Lung (tissue), 12 donors: Measurements from ENCODE around the gene OMG. TPM values are rescaled to one million over a fixed set of nuclear protein-coding genes. Genes with fewer than 3 reads are reported as not detected.

Experiments
- ATAC-seq: fragments of 200-7000 bp; cut with Tn5 transposase; one replicate; pipeline ENCODE4 v1.9.1; 2020; ENCODE audit warnings: moderate number of reproducible peaks; ENCODE audit not compliant: insufficient read depth, low FRiP score
- DNase-seq, 3 donors: peaks; one replicate each; pipeline ENCODE4 v3.0.0-alpha.2; 2013 to 2017
- H3K27ac ChIP-seq, 2 donors: one replicate each; pipeline ENCODE4 v1.5.1; 2013; ENCODE audit warnings: mild to moderate bottlenecking in 2 of 2, moderate library complexity in 2 of 2, control low read depth in 1 of 2, inconsistent platforms in 1 of 2, low read depth in 1 of 2, low read length in 1 of 2
- H3K27me3 ChIP-seq, 3 donors: one replicate each; pipeline ENCODE4 v1.5.1; 2013; ENCODE audit warnings: low read length in 2 of 3; ENCODE audit not compliant: control insufficient read depth in 3 of 3, insufficient read depth in 3 of 3
- H3K36me3 ChIP-seq, 4 donors: one replicate each; pipeline ENCODE4 v1.5.1; 2013; ENCODE audit warnings: low read length in 4 of 4, mild to moderate bottlenecking in 1 of 4, moderate library complexity in 1 of 4; ENCODE audit not compliant: control insufficient read depth in 4 of 4, insufficient read depth in 4 of 4
- H3K4me1 ChIP-seq, 5 donors: one replicate each; pipeline ENCODE4 v1.5.1; 2013; ENCODE audit warnings: low read length in 5 of 5, mild to moderate bottlenecking in 2 of 5, moderate library complexity in 1 of 5; ENCODE audit not compliant: control insufficient read depth in 5 of 5, insufficient read depth in 5 of 5
- H3K4me3 ChIP-seq: one replicate; pipeline ENCODE4 v1.5.1; 2013; ENCODE audit warnings: mild to moderate bottlenecking, control low read depth, moderate library complexity
- H3K9ac ChIP-seq, 2 donors: one replicate each; pipeline ENCODE4 v1.5.1; 2013; ENCODE audit warnings: low read length in 2 of 2, control low read depth in 1 of 2; ENCODE audit not compliant: insufficient read depth in 1 of 2
- H3K9me3 ChIP-seq, 4 donors: one replicate each; pipeline ENCODE4 v1.5.1; 2013; ENCODE audit warnings: low read length in 3 of 4, mild to moderate bottlenecking in 1 of 4, moderate library complexity in 1 of 4; ENCODE audit not compliant: control insufficient read depth in 4 of 4, insufficient read depth in 3 of 4
- WGBS, 2 donors: extraction: QIAGEN DNeasy Blood & Tissue Kit; methylation state at CpG; one replicate each; pipeline ENCODE4 v1.1.7; 2013; 5-methylcytosine and 5-hydroxymethylcytosine counted together
- polyA plus RNA-seq, 2 donors: library from polyadenylated mRNA; stranded (reverse); fragments of 200-250 nt; gene quantifications; one replicate each; pipeline ENCODE4 v1.2.1, GENCODE V29; 2013
- total RNA-seq, 2 donors: library from RNA; depleted of rRNA in 1 of 2; stranded (reverse); fragments of >200 nt in 1 of 2; gene quantifications; one replicate each; pipeline ENCODE4 v1.2.1, GENCODE V29; 2014 to 2021
- TF ChIP-seq, protein P1 (sequence below): IDR thresholded peaks from 2 replicates; pipeline ENCODE4 v1.5.1; 2012; ENCODE audit warnings: mild to moderate bottlenecking; ENCODE audit errors: control extremely low read depth, extremely low read depth
- donor health status: control.
- donor health status: control.
- donor health status: Bipolar disorder and iron deficiency.
- donor health status: healthy.
- donor health status: DM: yes; HTN: yes; CAD: no.

OMG gene
- total and polyA plus RNA-seq, 4 donors: 16.5 to 41.6 (median 31.0) TPM

DNA sequence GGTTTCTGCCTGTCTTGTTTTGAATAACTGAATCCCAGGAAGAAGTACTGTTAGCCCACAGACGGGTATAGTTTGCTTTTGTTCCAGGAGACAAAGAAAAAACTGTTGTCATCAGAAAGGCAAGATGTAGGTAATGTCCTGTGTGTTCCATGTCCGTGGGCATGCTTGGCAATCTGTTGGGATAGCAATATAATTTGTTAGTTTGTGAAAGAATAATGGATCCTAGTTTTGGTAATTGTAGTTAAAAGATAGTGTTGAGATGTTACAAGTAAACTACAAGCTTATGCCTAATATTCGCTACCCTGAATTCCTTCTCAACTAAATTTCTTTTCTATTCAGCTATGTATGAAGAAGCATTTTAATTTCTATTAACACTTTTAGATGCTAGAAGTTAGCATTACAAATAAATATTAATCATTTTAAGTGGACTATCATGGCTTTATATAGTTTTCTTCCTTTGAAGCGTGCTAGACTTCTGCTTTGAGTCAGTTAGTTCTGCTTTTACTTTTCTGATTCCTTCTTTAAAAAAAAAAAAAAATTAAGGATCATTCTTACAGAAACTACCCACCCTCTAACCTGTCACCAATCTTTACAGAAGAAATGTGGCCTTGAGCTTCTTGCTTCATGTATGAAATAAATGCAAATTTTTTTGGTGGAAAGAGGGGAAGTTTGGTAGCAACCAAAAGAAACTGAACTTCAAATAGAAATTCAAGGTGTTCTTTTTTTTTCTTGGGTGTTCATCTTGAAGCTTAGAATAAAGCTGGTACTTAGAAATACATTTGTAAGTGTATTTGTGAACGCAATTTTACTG, 22.0 kb upstream of the OMG start:
- Histone ChIP-seq H3K9me3 (no peaks in the 10 kb centered on the region), H3K27ac (peak overlapping the region in 1 of 2 donors; percentile 75), H3K9ac (peak overlapping the region in 1 of 2 donors; percentile 34), H3K4me3 (no peak overlapping the region), H3K4me1 (peaks cover 0 to 4% (median 0%) of the 10 kb centered on the region in 5 donors), H3K36me3 (no peaks in the 10 kb centered on the region), H3K27me3 (no peaks in the 10 kb centered on the region)
- TF ChIP-seq, protein P1, sequence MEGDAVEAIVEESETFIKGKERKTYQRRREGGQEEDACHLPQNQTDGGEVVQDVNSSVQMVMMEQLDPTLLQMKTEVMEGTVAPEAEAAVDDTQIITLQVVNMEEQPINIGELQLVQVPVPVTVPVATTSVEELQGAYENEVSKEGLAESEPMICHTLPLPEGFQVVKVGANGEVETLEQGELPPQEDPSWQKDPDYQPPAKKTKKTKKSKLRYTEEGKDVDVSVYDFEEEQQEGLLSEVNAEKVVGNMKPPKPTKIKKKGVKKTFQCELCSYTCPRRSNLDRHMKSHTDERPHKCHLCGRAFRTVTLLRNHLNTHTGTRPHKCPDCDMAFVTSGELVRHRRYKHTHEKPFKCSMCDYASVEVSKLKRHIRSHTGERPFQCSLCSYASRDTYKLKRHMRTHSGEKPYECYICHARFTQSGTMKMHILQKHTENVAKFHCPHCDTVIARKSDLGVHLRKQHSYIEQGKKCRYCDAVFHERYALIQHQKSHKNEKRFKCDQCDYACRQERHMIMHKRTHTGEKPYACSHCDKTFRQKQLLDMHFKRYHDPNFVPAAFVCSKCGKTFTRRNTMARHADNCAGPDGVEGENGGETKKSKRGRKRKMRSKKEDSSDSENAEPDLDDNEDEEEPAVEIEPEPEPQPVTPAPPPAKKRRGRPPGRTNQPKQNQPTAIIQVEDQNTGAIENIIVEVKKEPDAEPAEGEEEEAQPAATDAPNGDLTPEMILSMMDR: no peak
- DNase-seq (no peak), ATAC-seq (no peak)
- 36 to 61% methylated on average over 5 of the region's 5 CpGs for WGBS, 2 donors

DNA sequence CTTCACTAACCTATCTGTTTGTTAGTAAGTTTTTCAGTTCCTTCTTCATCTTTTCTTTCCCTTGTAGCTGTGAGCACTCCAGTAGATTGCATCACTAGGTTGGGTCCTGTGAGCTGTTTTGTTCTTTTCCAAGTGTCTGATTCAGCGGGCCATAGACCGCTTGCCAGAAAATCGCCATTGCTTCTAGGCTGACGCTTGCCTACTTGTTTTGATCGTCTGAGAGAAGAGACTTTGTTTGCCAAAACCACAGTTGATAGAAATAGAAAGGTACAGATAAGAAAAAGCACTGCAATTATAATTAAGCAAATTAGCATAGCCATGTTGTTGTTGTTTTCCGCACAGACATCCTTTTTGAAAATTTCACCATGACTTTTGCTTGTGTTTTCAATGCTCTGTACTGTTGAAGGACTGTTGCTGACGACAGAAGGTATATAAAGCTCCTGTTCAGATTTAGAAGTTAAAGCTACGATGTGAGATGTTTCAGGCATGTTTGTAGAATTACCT, 21.3 kb upstream of the OMG start:
- Histone ChIP-seq H3K9me3 (no peaks in the 10 kb centered on the region), H3K27me3 (no peaks in the 10 kb centered on the region), H3K9ac (peak overlapping the region in 1 of 2 donors; percentile 34), H3K36me3 (no peaks in the 10 kb centered on the region), H3K27ac (peak overlapping the region in 1 of 2 donors; percentile 75), H3K4me3 (no peak overlapping the region), H3K4me1 (peaks cover 0 to 4% (median 0%) of the 10 kb centered on the region in 5 donors)
- 34 to 55% methylated on average over 8 of the region's 8 CpGs for WGBS, 2 donors
- DNase-seq (peak; percentile 44 to 80 (median 66)), ATAC-seq (peak; percentile 68)
- TF ChIP-seq, protein P1: no peak

DNA sequence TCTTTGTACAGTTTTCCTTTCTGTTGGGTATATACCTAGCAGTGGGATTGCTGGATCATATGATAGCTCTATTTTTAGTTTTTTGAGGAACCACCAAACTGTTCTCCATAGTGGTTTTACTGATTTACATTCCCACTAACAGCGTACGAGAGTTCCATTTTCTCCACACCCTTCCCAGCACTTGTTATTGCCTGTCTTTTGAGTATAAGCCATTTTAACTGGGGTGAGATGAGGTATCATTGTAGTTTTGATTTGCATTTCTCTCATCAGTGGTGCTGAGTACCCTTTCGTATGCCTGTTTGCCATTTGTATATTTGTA, 17.7 kb upstream of the OMG start:
- Histone ChIP-seq H3K27ac (no peak overlapping the region), H3K4me3 (no peak overlapping the region), H3K4me1 (peaks cover 0 to 4% (median 0%) of the 10 kb centered on the region in 5 donors), H3K27me3 (no peaks in the 10 kb centered on the region), H3K36me3 (no peaks in the 10 kb centered on the region), H3K9me3 (no peaks in the 10 kb centered on the region), H3K9ac (no peak overlapping the region)
- DNase-seq: no peak
- ATAC-seq: no peak
- TF ChIP-seq, protein P1: no peak
- WGBS, 2 donors: 57 to 59% methylated on average over 3 of the region's 3 CpGs
